ENCODE data around the gene TMEM63C.

TMEM63C gene

GRCh38 chr14:77141214-77142004 lies 40.2 kb upstream of the TMEM63C start, which contains the start of gene ZDHHC22:
TSS of gene ZDHHC22 (minus strand) at chr14:77141791. CDS start at chr14:77139738, 2,053 bp downstream.
- DNase-seq (ENCODE audit: insufficient read length, low spot score) = peak; percentile 60
- TF ChIP-seq SPI1 (IDR thresholded peaks at IDR 0.05; ENCODE audit: low read depth, low read length) = no peak
- TF ChIP-seq POU2F2 (IDR thresholded peaks at IDR 0.05; ENCODE audit: low read depth, low read length) = no peak
- no peak for TF ChIP-seq POLR2A (IDR thresholded peaks at IDR 0.05; ENCODE audit: low read depth, low read length)
- no peak for TF ChIP-seq TAF1 (IDR thresholded peaks at IDR 0.05; ENCODE audit: low read depth, low read length)
- TF ChIP-seq POLR2AphosphoS5 (IDR thresholded peaks at IDR 0.05; ENCODE audit: low read depth, low read length) = no peak
- no peak for TF ChIP-seq PAX5 (IDR thresholded peaks at IDR 0.05; ENCODE audit: insufficient read depth, low read length, severe bottlenecking)
- peak; percentile 13 for FAIRE-seq

- no peak for TF ChIP-seq POU2F2 (IDR thresholded peaks at IDR 0.05; ENCODE audit: low read depth, low read length)
- TF ChIP-seq TAF1 (IDR thresholded peaks at IDR 0.05; ENCODE audit: low read depth, low read length) = no peak
- TF ChIP-seq POLR2AphosphoS5 (IDR thresholded peaks at IDR 0.05; ENCODE audit: low read depth, low read length) = no peak
- TF ChIP-seq SPI1 (IDR thresholded peaks at IDR 0.05; ENCODE audit: low read depth, low read length) = no peak
- no peak for TF ChIP-seq POLR2A (IDR thresholded peaks at IDR 0.05; ENCODE audit: low read depth, low read length)
- no peak for TF ChIP-seq PAX5 (IDR thresholded peaks at IDR 0.05; ENCODE audit: insufficient read depth, low read length, severe bottlenecking)
- FAIRE-seq (no peak), DNase-seq (ENCODE audit: insufficient read length, low spot score) (no peak)
Observed at GRCh38 chr14:77142005-77142800, 39.4 kb upstream of the TMEM63C start.

- FAIRE-seq = no peak
- TF ChIP-seq POLR2A (IDR thresholded peaks at IDR 0.05; ENCODE audit: low read depth, low read length) (no peak), PAX5 (IDR thresholded peaks at IDR 0.05; ENCODE audit: insufficient read depth, low read length, severe bottlenecking) (no peak), TAF1 (IDR thresholded peaks at IDR 0.05; ENCODE audit: low read depth, low read length) (no peak), POLR2AphosphoS5 (IDR thresholded peaks at IDR 0.05; ENCODE audit: low read depth, low read length) (no peak), SPI1 (IDR thresholded peaks at IDR 0.05; ENCODE audit: low read depth, low read length) (no peak), POU2F2 (IDR thresholded peaks at IDR 0.05; ENCODE audit: low read depth, low read length) (no peak)
- DNase-seq (ENCODE audit: insufficient read length, low spot score) = no peak
Observed at GRCh38 chr14:77143071-77143470, 38.5 kb upstream of the TMEM63C start.

- TF ChIP-seq SPI1 (IDR thresholded peaks at IDR 0.05; ENCODE audit: low read depth, low read length) (no peak), POU2F2 (IDR thresholded peaks at IDR 0.05; ENCODE audit: low read depth, low read length) (no peak), POLR2A (IDR thresholded peaks at IDR 0.05; ENCODE audit: low read depth, low read length) (no peak), TAF1 (IDR thresholded peaks at IDR 0.05; ENCODE audit: low read depth, low read length) (no peak), POLR2AphosphoS5 (IDR thresholded peaks at IDR 0.05; ENCODE audit: low read depth, low read length) (no peak), PAX5 (IDR thresholded peaks at IDR 0.05; ENCODE audit: insufficient read depth, low read length, severe bottlenecking) (no peak)
- FAIRE-seq (no peak), DNase-seq (ENCODE audit: insufficient read length, low spot score) (no peak)
Observed at GRCh38 chr14:77144412-77145115, 37.0 kb upstream of the TMEM63C start.

GRCh38 chr14:77145975-77146740 lies 35.4 kb upstream of the TMEM63C start:
- no peak for TF ChIP-seq POLR2AphosphoS5 (IDR thresholded peaks at IDR 0.05; ENCODE audit: low read depth, low read length)
- no peak for TF ChIP-seq PAX5 (IDR thresholded peaks at IDR 0.05; ENCODE audit: insufficient read depth, low read length, severe bottlenecking)
- TF ChIP-seq SPI1 (IDR thresholded peaks at IDR 0.05; ENCODE audit: low read depth, low read length) = no peak
- TF ChIP-seq POU2F2 (IDR thresholded peaks at IDR 0.05; ENCODE audit: low read depth, low read length) = no peak
- no peak for TF ChIP-seq TAF1 (IDR thresholded peaks at IDR 0.05; ENCODE audit: low read depth, low read length)
- TF ChIP-seq POLR2A (IDR thresholded peaks at IDR 0.05; ENCODE audit: low read depth, low read length) = no peak
- DNase-seq (ENCODE audit: insufficient read length, low spot score) (no peak), FAIRE-seq (no peak)

GRCh38 chr14:77148510-77149231 lies 32.9 kb upstream of the TMEM63C start:
- DNase-seq (ENCODE audit: insufficient read length, low spot score) (no peak), FAIRE-seq (no peak)
- no peak for TF ChIP-seq POLR2AphosphoS5 (IDR thresholded peaks at IDR 0.05; ENCODE audit: low read depth, low read length)
- TF ChIP-seq POLR2A (IDR thresholded peaks at IDR 0.05; ENCODE audit: low read depth, low read length) = no peak
- TF ChIP-seq SPI1 (IDR thresholded peaks at IDR 0.05; ENCODE audit: low read depth, low read length) = no peak
- TF ChIP-seq PAX5 (IDR thresholded peaks at IDR 0.05; ENCODE audit: insufficient read depth, low read length, severe bottlenecking) = no peak

GRCh38 chr14:77151245-77151644 lies 30.4 kb upstream of the TMEM63C start:
- peak; percentile 37 for DNase-seq (ENCODE audit: insufficient read length, low spot score)
- TF ChIP-seq TAF1 (IDR thresholded peaks at IDR 0.05; ENCODE audit: low read depth, low read length) = no peak
- TF ChIP-seq SPI1 (IDR thresholded peaks at IDR 0.05; ENCODE audit: low read depth, low read length) = no peak
- no peak for TF ChIP-seq POLR2AphosphoS5 (IDR thresholded peaks at IDR 0.05; ENCODE audit: low read depth, low read length)
- no peak for TF ChIP-seq POU2F2 (IDR thresholded peaks at IDR 0.05; ENCODE audit: low read depth, low read length)
- no peak for TF ChIP-seq PAX5 (IDR thresholded peaks at IDR 0.05; ENCODE audit: insufficient read depth, low read length, severe bottlenecking)
- TF ChIP-seq POLR2A (IDR thresholded peaks at IDR 0.05; ENCODE audit: low read depth, low read length) = no peak

More at GRCh38 chr14:77151245-77151644, 30.4 kb upstream of the TMEM63C start:
- FAIRE-seq = no peak
